ENCODE results near the gene ZBTB20.

GRCh38 chr3:114452937-114453336 lies 694.2 kb downstream of the ZBTB20 start:
- TF ChIP-seq CTCF (IDR thresholded peaks at IDR 0.05; ENCODE audit: low read depth, low read length, poor library complexity, severe bottlenecking) (no peak), EZH2phosphoT487 (IDR thresholded peaks at IDR 0.05; ENCODE audit: borderline replicate concordance, low read length) (no peak)
